WTC11 (cell line): ENCODE results near the gene FCMR.

Source experiments
- CBFB ChIP-seq: sonication (generic); formaldehyde crosslinking; IDR thresholded peaks from 2 replicates; pipeline ENCODE4 v1.8.1; 2022; ENCODE audit warnings: mild to moderate bottlenecking, low read depth, missing genetic modification reagents
- CREB1 ChIP-seq: sonication (generic); formaldehyde crosslinking; IDR thresholded peaks from 2 replicates; pipeline ENCODE4 v1.8.0; 2023; ENCODE audit warnings: mild to moderate bottlenecking, missing genetic modification reagents
- CREM ChIP-seq: sonication (generic); formaldehyde crosslinking; IDR thresholded peaks from 2 replicates; pipeline ENCODE4 v1.8.1; 2022; ENCODE audit warnings: mild to moderate bottlenecking, missing genetic modification reagents, moderate library complexity
- CTCF ChIP-seq: fragments of 200-600 bp; IDR thresholded peaks from 2 replicates; pipeline ENCODE4 v1.8.0; 2022; ENCODE audit warnings: antibody characterized with exemption
- ETV6 ChIP-seq: sonication (generic); formaldehyde crosslinking; IDR thresholded peaks from 2 replicates; pipeline ENCODE4 v1.8.1; 2022; ENCODE audit warnings: mild to moderate bottlenecking, missing genetic modification reagents
- FOXP4 ChIP-seq: sonication (generic); formaldehyde crosslinking; IDR thresholded peaks from 2 replicates; pipeline ENCODE4 v1.8.0; 2022; ENCODE audit warnings: mild to moderate bottlenecking, missing genetic modification reagents
- JUN ChIP-seq: sonication (generic); formaldehyde crosslinking; IDR thresholded peaks from 2 replicates; pipeline ENCODE4 v1.8.0; 2023; ENCODE audit warnings: mild to moderate bottlenecking, missing genetic modification reagents
- MAX ChIP-seq: sonication (generic); formaldehyde crosslinking; IDR thresholded peaks from 2 replicates; pipeline ENCODE4 v1.8.0; 2022; ENCODE audit warnings: mild to moderate bottlenecking, missing genetic modification reagents
- NR2C2 ChIP-seq: sonication (generic); formaldehyde crosslinking; IDR thresholded peaks from 2 replicates; pipeline ENCODE4 v1.8.0; 2022; ENCODE audit warnings: mild to moderate bottlenecking, missing genetic modification reagents
- TEAD1 ChIP-seq: sonication (generic); formaldehyde crosslinking; IDR thresholded peaks from 2 replicates; pipeline ENCODE4 v1.8.0; 2022; ENCODE audit warnings: mild to moderate bottlenecking, missing genetic modification reagents
- USF1 ChIP-seq: sonication (generic); formaldehyde crosslinking; IDR thresholded peaks from 2 replicates; pipeline ENCODE4 v1.8.0; 2022; ENCODE audit warnings: mild to moderate bottlenecking, missing genetic modification reagents

- TF ChIP-seq CTCF (no peak), CBFB (CRISPR knock-in tag) (no peak), USF1 (CRISPR knock-in tag) (no peak), TEAD1 (CRISPR knock-in tag) (no peak), JUN (CRISPR knock-in tag) (no peak), NR2C2 (CRISPR knock-in tag) (no peak), CREM (CRISPR knock-in tag) (no peak), MAX (no peak), CREB1 (CRISPR knock-in tag) (no peak), FOXP4 (CRISPR knock-in tag) (no peak), ETV6 (no peak)
These were observed 39.1 kb upstream of the FCMR start for GRCh38 chr1:206960676-206961386.
